Measurements from ENCODE around the gene CNOT6. TPM values are rescaled to one million over a fixed set of nuclear protein-coding genes. Genes with fewer than 3 reads are reported as not detected.
"Not testable (repeated sequence)": the region's sequence is repeated elsewhere in the genome, so short reads cannot be mapped to it uniquely, and the experiment has no call there.

CNOT6 gene
- total and polyA plus RNA-seq, 4 donors = 6.2 to 17.6 (median 14.2) TPM

DNA sequence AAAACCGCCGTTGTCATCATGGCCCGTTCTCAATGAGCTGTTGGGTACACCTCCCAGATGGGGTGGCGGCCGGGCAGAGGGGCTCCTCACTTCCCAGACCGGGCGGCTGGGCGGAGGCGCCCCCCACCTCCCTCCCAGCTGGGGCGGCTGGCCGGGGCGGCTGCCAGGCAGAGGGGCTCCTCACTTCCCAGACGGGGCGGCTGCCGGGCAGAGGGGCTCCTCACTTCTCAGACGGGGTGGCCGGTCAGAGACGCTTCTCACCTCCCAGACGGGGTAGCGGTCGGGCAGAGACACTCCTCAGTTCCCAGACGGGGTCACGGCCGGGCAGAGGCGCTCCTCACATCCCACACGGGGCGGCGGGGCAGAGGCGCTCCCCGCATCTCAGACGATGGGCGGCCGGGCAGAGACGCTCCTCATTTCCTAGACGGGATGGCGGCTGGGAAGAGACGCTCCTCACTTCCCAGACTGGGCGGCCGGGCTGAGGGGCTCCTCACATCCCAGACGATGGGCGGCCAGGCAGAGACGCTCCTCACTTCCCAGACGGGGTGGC, 36.9 kb downstream of the CNOT6 start:
- H3K9me3 ChIP-seq (ENCODE audit: control insufficient read depth, low read length); H3K27me3 ChIP-seq (ENCODE audit: control insufficient read depth in 1 of 2, insufficient read depth in 2 of 2, low read length in 1 of 2); ATAC-seq (ENCODE audit: low FRiP score); H3K4me1 ChIP-seq (ENCODE audit: control insufficient read depth in 1 of 2, insufficient read depth in 2 of 2, low read length in 2 of 2); H3K27ac ChIP-seq (ENCODE audit: low read depth in 1 of 2, low read length in 2 of 2); intact Hi-C loops (cut with DNase I); H3K36me3 ChIP-seq (ENCODE audit: control insufficient read depth in 1 of 2, insufficient read depth in 2 of 2, low read length in 1 of 2); DNase-seq; H3K4me3 ChIP-seq (ENCODE audit: low read length in 2 of 2): not testable (repeated sequence)
- WGBS, 2 donors = 91 to 92% methylated on average over 33 to 43 of the region's 43 CpGs

DNA sequence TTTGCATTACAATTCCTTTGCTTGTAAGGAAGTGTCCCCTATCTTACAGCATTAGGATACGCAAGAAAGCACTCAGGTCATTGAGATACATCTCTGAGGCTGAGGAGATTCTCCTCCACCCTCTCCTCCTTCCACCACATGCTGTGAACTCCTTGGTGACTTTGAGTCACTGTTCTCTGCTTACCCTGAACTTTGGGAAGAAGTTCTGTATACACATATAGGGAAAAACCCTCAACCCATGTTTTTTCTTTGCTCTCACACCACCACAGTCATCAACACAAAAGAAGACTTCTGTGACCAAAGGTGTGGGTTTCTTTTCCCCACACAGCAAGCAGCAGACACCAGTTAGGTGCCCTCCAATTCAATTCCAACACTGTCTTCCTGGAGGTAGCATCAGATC, 38.1 kb downstream of the CNOT6 start:
- H3K36me3 ChIP-seq (ENCODE audit: control insufficient read depth in 1 of 2, insufficient read depth in 2 of 2, low read length in 1 of 2) = peaks cover 0 to 3% of the 10 kb centered on the region in 2 donors
- WGBS, 2 donors = 98 to 100% methylated on average over 1 of the region's 1 CpG
- intact Hi-C loops (cut with DNase I) = no loop called here
- H3K4me3 ChIP-seq (ENCODE audit: low read length in 2 of 2) = no peak overlapping the region
- DNase-seq (no peak), ATAC-seq (ENCODE audit: low FRiP score) (no peak)
- no peaks in the 10 kb centered on the region for H3K27me3 ChIP-seq (ENCODE audit: control insufficient read depth in 1 of 2, insufficient read depth in 2 of 2, low read length in 1 of 2)
- no peak overlapping the region for H3K27ac ChIP-seq (ENCODE audit: low read depth in 1 of 2, low read length in 2 of 2)
- no peaks in the 10 kb centered on the region for H3K4me1 ChIP-seq (ENCODE audit: control insufficient read depth in 1 of 2, insufficient read depth in 2 of 2, low read length in 2 of 2)
- no peaks in the 10 kb centered on the region for H3K9me3 ChIP-seq (ENCODE audit: control insufficient read depth, low read length)

DNA sequence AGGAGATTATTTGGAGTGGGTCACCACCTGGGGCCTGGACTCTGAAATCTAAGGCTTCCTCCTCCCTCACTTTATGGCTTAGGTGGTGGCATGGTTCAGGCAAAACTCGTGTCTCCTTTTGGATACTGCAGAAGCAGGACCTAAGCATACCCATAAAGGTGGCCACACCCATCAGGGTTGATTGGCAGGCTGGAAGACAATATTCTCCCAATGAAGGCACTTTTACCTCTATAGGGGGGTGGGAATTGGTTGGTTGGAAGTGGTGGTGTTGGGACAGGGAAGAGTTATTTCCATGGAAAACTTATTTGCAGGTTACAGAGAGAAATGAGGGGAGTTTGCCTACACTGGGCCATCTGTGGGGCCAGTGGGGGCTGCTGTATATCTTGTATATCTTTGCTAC, 39.7 kb downstream of the CNOT6 start:
- H3K27ac ChIP-seq (ENCODE audit: low read depth in 1 of 2, low read length in 2 of 2) = no peak overlapping the region
- intact Hi-C loops (cut with DNase I) = no loop called here
- 89 to 96% methylated on average over 1 of the region's 1 CpG for WGBS, 2 donors
- H3K4me1 ChIP-seq (ENCODE audit: control insufficient read depth in 1 of 2, insufficient read depth in 2 of 2, low read length in 2 of 2) = no peaks in the 10 kb centered on the region
- H3K36me3 ChIP-seq (ENCODE audit: control insufficient read depth in 1 of 2, insufficient read depth in 2 of 2, low read length in 1 of 2) = peaks cover 0 to 3% of the 10 kb centered on the region in 2 donors
- DNase-seq (no peak), ATAC-seq (ENCODE audit: low FRiP score) (no peak)
- H3K4me3 ChIP-seq (ENCODE audit: low read length in 2 of 2) = no peak overlapping the region
- H3K9me3 ChIP-seq (ENCODE audit: control insufficient read depth, low read length) = no peaks in the 10 kb centered on the region
- H3K27me3 ChIP-seq (ENCODE audit: control insufficient read depth in 1 of 2, insufficient read depth in 2 of 2, low read length in 1 of 2) = no peaks in the 10 kb centered on the region

DNA sequence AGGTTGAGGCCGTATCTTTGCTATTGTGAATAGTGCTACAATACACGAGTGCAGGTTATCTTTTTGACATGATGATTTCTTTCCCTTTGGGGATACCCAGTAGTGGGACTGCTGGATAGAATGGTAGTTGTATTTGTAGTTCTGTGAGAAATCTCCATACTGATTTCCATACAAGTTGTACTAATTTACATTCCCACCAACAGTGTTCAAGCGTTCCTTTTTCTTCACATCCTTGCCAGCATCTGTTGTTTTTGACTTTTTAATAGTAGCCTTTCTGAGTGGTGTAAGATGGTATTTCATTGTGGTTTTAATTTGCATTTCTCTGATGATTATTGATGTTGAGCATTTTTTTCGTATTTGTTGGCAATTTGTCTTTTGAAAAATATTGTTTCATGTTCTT, 41.4 kb downstream of the CNOT6 start:
- no peak for ATAC-seq (ENCODE audit: low FRiP score)
- DNase-seq = no peak
- no peaks in the 10 kb centered on the region for H3K4me1 ChIP-seq (ENCODE audit: control insufficient read depth in 1 of 2, insufficient read depth in 2 of 2, low read length in 2 of 2)
- no peak overlapping the region for H3K27ac ChIP-seq (ENCODE audit: low read depth in 1 of 2, low read length in 2 of 2)
- H3K36me3 ChIP-seq (ENCODE audit: control insufficient read depth in 1 of 2, insufficient read depth in 2 of 2, low read length in 1 of 2) = peaks cover 0 to 3% of the 10 kb centered on the region in 2 donors
- no peak overlapping the region for H3K4me3 ChIP-seq (ENCODE audit: low read length in 2 of 2)
- H3K27me3 ChIP-seq (ENCODE audit: control insufficient read depth in 1 of 2, insufficient read depth in 2 of 2, low read length in 1 of 2) = no peaks in the 10 kb centered on the region
- no peaks in the 10 kb centered on the region for H3K9me3 ChIP-seq (ENCODE audit: control insufficient read depth, low read length)
- intact Hi-C loops (cut with DNase I) = no loop called here
- 79 to 81% methylated on average over 4 of the region's 4 CpGs for WGBS, 2 donors

DNA sequence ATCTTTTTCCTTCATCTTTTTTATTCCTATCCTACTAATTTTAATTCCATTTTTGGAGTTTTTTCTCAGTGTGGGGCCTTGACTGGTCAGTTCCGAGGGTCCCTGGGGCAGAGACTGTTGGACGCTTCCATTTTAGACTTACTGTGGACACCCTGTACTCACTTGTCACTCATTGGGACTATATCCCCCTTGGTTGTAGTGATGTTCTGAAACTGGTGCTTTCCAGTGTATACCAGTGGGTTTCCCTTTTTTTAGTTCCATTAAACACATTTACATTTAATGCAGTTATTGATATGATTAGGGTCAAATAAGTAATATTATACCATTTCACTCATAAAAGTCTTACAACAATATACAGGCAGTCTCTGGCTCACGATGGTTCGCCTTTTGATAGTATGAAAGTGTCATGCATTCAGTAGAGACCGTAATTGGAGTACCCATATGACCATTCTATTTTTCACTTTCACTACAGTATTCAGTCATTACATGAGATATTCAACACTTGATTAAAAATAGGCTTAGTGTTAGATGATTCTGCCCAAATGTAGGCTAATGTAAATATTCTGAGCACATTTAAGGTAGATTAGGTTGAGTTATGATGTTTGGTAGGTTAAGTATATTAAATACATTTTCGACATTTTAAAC, 46.0 kb downstream of the CNOT6 start:
- H3K9me3 ChIP-seq (ENCODE audit: control insufficient read depth, low read length) = no peaks in the 10 kb centered on the region
- H3K36me3 ChIP-seq (ENCODE audit: control insufficient read depth in 1 of 2, insufficient read depth in 2 of 2, low read length in 1 of 2) = peaks cover 0 to 2% of the 10 kb centered on the region in 2 donors
- H3K4me3 ChIP-seq (ENCODE audit: low read length in 2 of 2) = no peak overlapping the region
- ATAC-seq (ENCODE audit: low FRiP score) (no peak), DNase-seq (no peak)
- intact Hi-C loops (cut with DNase I) = no loop called here
- no peaks in the 10 kb centered on the region for H3K4me1 ChIP-seq (ENCODE audit: control insufficient read depth in 1 of 2, insufficient read depth in 2 of 2, low read length in 2 of 2)
- no peaks in the 10 kb centered on the region for H3K27me3 ChIP-seq (ENCODE audit: control insufficient read depth in 1 of 2, insufficient read depth in 2 of 2, low read length in 1 of 2)
- H3K27ac ChIP-seq (ENCODE audit: low read depth in 1 of 2, low read length in 2 of 2) = no peak overlapping the region
- 71 to 80% methylated on average over 6 of the region's 6 CpGs for WGBS, 2 donors

DNA sequence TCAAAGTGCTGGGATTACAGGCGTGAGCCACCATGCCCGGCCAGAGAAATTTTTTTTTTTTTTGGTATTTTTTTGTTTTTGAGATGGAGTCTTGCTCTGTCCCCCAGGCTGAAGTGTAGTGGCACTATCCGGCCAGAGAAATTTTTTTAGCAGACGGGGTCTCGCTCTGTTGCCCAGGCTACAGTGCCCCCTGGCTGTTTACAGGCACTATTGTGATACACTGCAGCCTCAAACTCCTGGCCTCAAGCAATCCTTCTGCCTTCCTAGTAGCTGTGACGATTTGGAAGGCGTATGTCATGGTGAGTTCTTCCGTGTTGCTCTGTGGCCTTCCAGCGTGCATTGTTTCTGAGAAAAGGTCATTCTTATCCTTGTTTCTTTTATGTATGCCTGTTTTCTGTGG, 47.5 kb downstream of the CNOT6 start:
- Histone ChIP-seq H3K9me3 (ENCODE audit: control insufficient read depth, low read length) (no peaks in the 10 kb centered on the region), H3K4me3 (ENCODE audit: low read length in 2 of 2) (no peak overlapping the region), H3K27ac (ENCODE audit: low read depth in 1 of 2, low read length in 2 of 2) (no peak overlapping the region), H3K4me1 (ENCODE audit: control insufficient read depth in 1 of 2, insufficient read depth in 2 of 2, low read length in 2 of 2) (no peaks in the 10 kb centered on the region), H3K36me3 (ENCODE audit: control insufficient read depth in 1 of 2, insufficient read depth in 2 of 2, low read length in 1 of 2) (peaks cover 0 to 2% of the 10 kb centered on the region in 2 donors), H3K27me3 (ENCODE audit: control insufficient read depth in 1 of 2, insufficient read depth in 2 of 2, low read length in 1 of 2) (no peaks in the 10 kb centered on the region)
- WGBS, 2 donors = 85 to 91% methylated on average over 9 of the region's 9 CpGs
- ATAC-seq (ENCODE audit: low FRiP score) (no peak), DNase-seq (no peak)
- intact Hi-C loops (cut with DNase I) = no loop called here

DNA sequence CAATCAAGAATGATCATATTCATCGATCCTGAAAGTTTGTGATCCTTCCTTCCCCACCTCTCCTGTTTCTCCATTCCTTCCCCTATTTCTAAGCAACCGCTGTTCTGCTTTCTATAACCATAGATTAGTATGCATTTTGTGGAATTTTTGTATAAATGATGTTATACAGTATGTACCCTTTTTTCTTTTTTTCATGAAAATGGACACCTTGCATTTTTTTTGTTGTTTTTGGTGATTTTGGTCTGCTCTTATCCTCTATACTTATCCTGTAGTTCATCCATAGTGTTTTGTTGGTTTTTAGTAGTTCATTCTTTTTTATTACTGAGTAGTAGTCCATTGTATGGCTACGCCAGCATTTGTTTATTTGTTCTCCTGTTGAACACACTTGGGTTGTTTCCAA, 51.1 kb downstream of the CNOT6 start:
- Histone ChIP-seq H3K27me3 (ENCODE audit: control insufficient read depth in 1 of 2, insufficient read depth in 2 of 2, low read length in 1 of 2) (no peaks in the 10 kb centered on the region), H3K4me1 (ENCODE audit: control insufficient read depth in 1 of 2, insufficient read depth in 2 of 2, low read length in 2 of 2) (no peaks in the 10 kb centered on the region), H3K4me3 (ENCODE audit: low read length in 2 of 2) (no peak overlapping the region), H3K36me3 (ENCODE audit: control insufficient read depth in 1 of 2, insufficient read depth in 2 of 2, low read length in 1 of 2) (peaks cover 0 to 2% of the 10 kb centered on the region in 2 donors), H3K9me3 (ENCODE audit: control insufficient read depth, low read length) (no peaks in the 10 kb centered on the region), H3K27ac (ENCODE audit: low read depth in 1 of 2, low read length in 2 of 2) (no peak overlapping the region)
- whole genome bisulfite sequencing, 2 donors = 96 to 99% methylated on average over 3 of the region's 3 CpGs
- DNase-seq (no peak), ATAC-seq (ENCODE audit: low FRiP score) (no peak)
- intact Hi-C loops (cut with DNase I) = no loop called here

DNA sequence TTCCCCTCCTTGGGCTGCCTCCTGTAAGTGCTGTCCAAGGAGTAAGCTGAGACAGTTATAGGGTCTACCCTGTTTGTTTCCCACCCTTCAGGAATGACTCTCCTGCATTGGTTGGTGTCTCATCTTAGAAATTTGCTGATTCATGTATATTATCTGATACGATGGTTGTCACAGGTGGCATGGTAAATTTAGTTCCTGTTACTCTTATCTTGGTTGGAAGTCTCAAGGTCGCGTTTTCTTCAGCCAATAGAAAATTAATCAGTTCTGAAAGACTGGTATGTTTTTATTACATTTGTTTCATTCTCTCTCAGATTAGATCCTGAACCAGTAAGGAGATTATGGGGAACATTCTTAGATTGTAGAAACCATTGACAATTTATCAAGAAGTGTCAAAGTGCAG, 54.4 kb downstream of the CNOT6 start:
- DNase-seq (no peak), ATAC-seq (ENCODE audit: low FRiP score) (no peak)
- Histone ChIP-seq H3K4me1 (ENCODE audit: control insufficient read depth in 1 of 2, insufficient read depth in 2 of 2, low read length in 2 of 2) (no peaks in the 10 kb centered on the region), H3K36me3 (ENCODE audit: control insufficient read depth in 1 of 2, insufficient read depth in 2 of 2, low read length in 1 of 2) (peaks cover 0 to 2% of the 10 kb centered on the region in 2 donors), H3K9me3 (ENCODE audit: control insufficient read depth, low read length) (no peaks in the 10 kb centered on the region), H3K4me3 (ENCODE audit: low read length in 2 of 2) (no peak overlapping the region), H3K27me3 (ENCODE audit: control insufficient read depth in 1 of 2, insufficient read depth in 2 of 2, low read length in 1 of 2) (no peaks in the 10 kb centered on the region), H3K27ac (ENCODE audit: low read depth in 1 of 2, low read length in 2 of 2) (no peak overlapping the region)
- intact Hi-C loops (cut with DNase I) = no loop called here
- 51 to 57% methylated on average over 3 of the region's 3 CpGs for WGBS, 2 donors

DNA sequence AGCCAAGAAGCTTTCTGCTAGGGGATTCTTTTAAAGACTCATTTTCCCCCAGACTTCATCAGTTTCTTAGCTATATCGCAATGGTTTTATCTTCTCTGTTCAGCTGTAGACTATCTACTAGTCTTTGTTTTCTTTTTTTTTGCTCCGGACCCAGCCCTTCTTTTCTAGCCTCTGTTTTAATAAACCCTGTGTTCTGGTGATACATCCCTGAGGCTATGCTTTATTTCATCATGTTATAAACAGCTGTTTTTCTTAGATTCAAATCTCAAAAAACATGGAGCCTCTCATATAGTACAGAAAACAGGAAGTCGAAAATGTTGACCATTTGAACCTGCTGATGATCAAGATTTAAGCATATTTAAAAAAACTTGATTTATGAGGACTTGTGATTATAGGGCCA, 59.4 kb downstream of the CNOT6 start:
- intact Hi-C loops (cut with DNase I) = no loop called here
- Histone ChIP-seq H3K9me3 (ENCODE audit: control insufficient read depth, low read length) (no peaks in the 10 kb centered on the region), H3K27ac (ENCODE audit: low read depth in 1 of 2, low read length in 2 of 2) (no peak overlapping the region), H3K4me1 (ENCODE audit: control insufficient read depth in 1 of 2, insufficient read depth in 2 of 2, low read length in 2 of 2) (no peaks in the 10 kb centered on the region), H3K36me3 (ENCODE audit: control insufficient read depth in 1 of 2, insufficient read depth in 2 of 2, low read length in 1 of 2) (peaks cover 0 to 2% of the 10 kb centered on the region in 2 donors), H3K4me3 (ENCODE audit: low read length in 2 of 2) (no peak overlapping the region), H3K27me3 (ENCODE audit: control insufficient read depth in 1 of 2, insufficient read depth in 2 of 2, low read length in 1 of 2) (no peaks in the 10 kb centered on the region)
- 90 to 95% methylated on average over 3 of the region's 3 CpGs for WGBS, 2 donors
- DNase-seq (no peak), ATAC-seq (ENCODE audit: low FRiP score) (no peak)
